HEK293 (cell line): ENCODE results near the gene PNPLA3.

Experiments
- CTCF ChIA-PET: fragments of 350-600 bp; formaldehyde crosslinking; extraction: SDS; loops from one replicate; lab custom pipeline; 2021; ENCODE audit warnings: antibody characterized with exemption; lab: Yijun Ruan, JAX
- POLR2A ChIA-PET: fragments of 300-600 bp; formaldehyde crosslinking; extraction: SDS; loops from one replicate; lab custom pipeline; 2020; ENCODE audit warnings: antibody characterized with exemption, inconsistent platforms; lab: Yijun Ruan, JAX
- H3K27ac ChIP-seq: fragments of 200-500 bp; sonication (Bioruptor generic); 2 replicates; pipeline ENCODE4 v1.5.1; 2014; ENCODE audit warnings: low read depth, low read length, control low read depth, inconsistent platforms; ENCODE audit errors: extremely low read depth
- H3K36me3 ChIP-seq, 2 experiments: fragments of 200-500 bp in 1 of 2; sonication (Bioruptor generic) in 1 of 2; 1 replicate in 1 of 2; 2 replicates in 1 of 2; pipeline ENCODE4 v1.5.1; 2014 to 2017; ENCODE audit warnings: inconsistent platforms in 2 of 2, low read length in 2 of 2; ENCODE audit not compliant: control insufficient read depth in 2 of 2, insufficient read depth in 1 of 2
- H3K4me1 ChIP-seq: fragments of 200-500 bp; sonication (Bioruptor generic); 2 replicates; pipeline ENCODE4 v1.5.1; 2014; ENCODE audit warnings: mild to moderate bottlenecking, low read length, inconsistent platforms; ENCODE audit not compliant: control insufficient read depth, insufficient read depth
- H3K4me3 ChIP-seq: 2 replicates; pipeline ENCODE4 v1.5.1; 2011; ENCODE audit warnings: low read depth, mild to moderate bottlenecking, control low read depth, low read length, moderate library complexity
- H3K9me3 ChIP-seq: fragments of 200-500 bp; sonication (Bioruptor generic); 2 replicates; pipeline ENCODE4 v1.5.1; 2014; ENCODE audit warnings: low read depth, low read length, inconsistent platforms; ENCODE audit not compliant: control insufficient read depth, insufficient read depth
- GLIS2 ChIP-seq: fragments of 450-650 bp; formaldehyde crosslinking; IDR thresholded peaks from 2 replicates; pipeline ENCODE4 v1.5.1; 2016; ENCODE audit warnings: missing biosample characterization, missing genetic modification characterization
- HOXC10 ChIP-seq: sonication (generic); formaldehyde crosslinking; IDR thresholded peaks from 2 replicates; pipeline ENCODE4 v1.8.1; 2023; ENCODE audit warnings: mild to moderate bottlenecking, missing genetic modification reagents
- SALL2 ChIP-seq: fragments of 450-650 bp; formaldehyde crosslinking; IDR thresholded peaks from 2 replicates; pipeline ENCODE4 v1.5.0; 2017; ENCODE audit warnings: missing biosample characterization, mild to moderate bottlenecking, missing genetic modification characterization, borderline replicate concordance
- YY1 ChIP-seq: fragments of 450-650 bp; formaldehyde crosslinking; IDR thresholded peaks from 2 replicates; pipeline ENCODE4 v1.5.1; 2018; ENCODE audit warnings: missing biosample characterization, missing genetic modification characterization
- ZBTB8A ChIP-seq: fragments of 450-650 bp; formaldehyde crosslinking; IDR thresholded peaks from 2 replicates; pipeline ENCODE4 v1.5.1; 2016; ENCODE audit warnings: missing biosample characterization, missing genetic modification characterization
- ZFP41 ChIP-seq: fragments of 450-650 bp; formaldehyde crosslinking; IDR thresholded peaks from 2 replicates; pipeline ENCODE4 v1.5.1; 2016; ENCODE audit warnings: missing biosample characterization, missing genetic modification characterization, borderline replicate concordance
- ZNF112 ChIP-seq: fragments of 450-650 bp; formaldehyde crosslinking; IDR thresholded peaks from 2 replicates; pipeline ENCODE4 v1.5.0; 2017; ENCODE audit warnings: missing biosample characterization, missing genetic modification characterization
- ZNF16 ChIP-seq: fragments of 450-650 bp; formaldehyde crosslinking; IDR thresholded peaks from 2 replicates; pipeline ENCODE4 v1.5.1; 2016; ENCODE audit warnings: low read depth, missing biosample characterization, missing genetic modification characterization
- ZNF169 ChIP-seq: fragments of 450-650 bp; formaldehyde crosslinking; IDR thresholded peaks from 2 replicates; pipeline ENCODE4 v1.5.1; 2016; ENCODE audit warnings: missing biosample characterization, missing genetic modification characterization
- ZNF221 ChIP-seq: fragments of 450-650 bp; formaldehyde crosslinking; IDR thresholded peaks from 2 replicates; pipeline ENCODE4 v1.5.1; 2017; ENCODE audit warnings: missing biosample characterization, missing genetic modification characterization, borderline replicate concordance
- ZNF350 ChIP-seq: fragments of 450-650 bp; formaldehyde crosslinking; IDR thresholded peaks from 2 replicates; pipeline ENCODE4 v1.5.0; 2017; ENCODE audit warnings: missing biosample characterization, mild to moderate bottlenecking, missing genetic modification characterization
- ZNF48 ChIP-seq: fragments of 450-650 bp; formaldehyde crosslinking; IDR thresholded peaks from 2 replicates; pipeline ENCODE4 v1.5.1; 2016; ENCODE audit warnings: missing biosample characterization, missing genetic modification characterization
- ZNF501 ChIP-seq: fragments of 450-650 bp; formaldehyde crosslinking; IDR thresholded peaks from 2 replicates; pipeline ENCODE4 v1.5.1; 2016; ENCODE audit warnings: missing biosample characterization, missing genetic modification characterization
- ZNF610 ChIP-seq: fragments of 450-650 bp; formaldehyde crosslinking; IDR thresholded peaks from 2 replicates; pipeline ENCODE4 v1.5.1; 2016; ENCODE audit warnings: missing biosample characterization, missing genetic modification characterization, borderline replicate concordance
- ZNF654 ChIP-seq: fragments of 450-650 bp; formaldehyde crosslinking; IDR thresholded peaks from 2 replicates; pipeline ENCODE4 v1.5.1; 2016; ENCODE audit warnings: low read depth, missing biosample characterization, missing genetic modification characterization
- ZNF658 ChIP-seq: fragments of 450-650 bp; formaldehyde crosslinking; IDR thresholded peaks from 2 replicates; pipeline ENCODE4; 2016; ENCODE audit warnings: missing biosample characterization, missing genetic modification characterization
- ZNF701 ChIP-seq: fragments of 450-650 bp; formaldehyde crosslinking; IDR thresholded peaks from 2 replicates; pipeline ENCODE4 v1.5.1; 2016; ENCODE audit warnings: missing biosample characterization, missing genetic modification characterization
- ZNF747 ChIP-seq: fragments of 450-650 bp; formaldehyde crosslinking; IDR thresholded peaks from 2 replicates; pipeline ENCODE4 v1.5.1; 2016; ENCODE audit warnings: missing biosample characterization, missing genetic modification characterization
- ZNF768 ChIP-seq: fragments of 450-650 bp; formaldehyde crosslinking; IDR thresholded peaks from 2 replicates; pipeline ENCODE4 v1.5.1; 2018; ENCODE audit warnings: missing biosample characterization, mild to moderate bottlenecking, missing genetic modification characterization
- ZNF785 ChIP-seq: fragments of 450-650 bp; formaldehyde crosslinking; IDR thresholded peaks from 2 replicates; pipeline ENCODE4 v1.5.1; 2016; ENCODE audit warnings: missing biosample characterization, missing genetic modification characterization
- ZSCAN23 ChIP-seq: fragments of 450-650 bp; formaldehyde crosslinking; IDR thresholded peaks from 2 replicates; pipeline ENCODE4 v1.5.1; 2016; ENCODE audit warnings: missing biosample characterization, missing genetic modification characterization
- TF ChIP-seq, protein P1 (sequence below): fragments of 450-650 bp; formaldehyde crosslinking; IDR thresholded peaks from 2 replicates; pipeline ENCODE4 v1.5.1; 2017; ENCODE audit warnings: missing biosample characterization, missing genetic modification characterization
- TF ChIP-seq, protein P2 (sequence below): fragments of 450-650 bp; formaldehyde crosslinking; IDR thresholded peaks from 2 replicates; pipeline ENCODE4 v1.5.1; 2016; ENCODE audit warnings: missing biosample characterization, missing genetic modification characterization
- TF ChIP-seq, protein P3 (sequence below): fragments of 450-650 bp; formaldehyde crosslinking; IDR thresholded peaks from 2 replicates; pipeline ENCODE4 v1.5.1; 2016; ENCODE audit warnings: missing biosample characterization, missing genetic modification characterization
- TF ChIP-seq, protein P4 (sequence below): fragments of 450-650 bp; formaldehyde crosslinking; IDR thresholded peaks from 2 replicates; pipeline ENCODE4 v1.5.1; 2017; ENCODE audit warnings: missing biosample characterization, missing genetic modification characterization
- TF ChIP-seq, protein P5 (sequence below): fragments of 450-650 bp; formaldehyde crosslinking; IDR thresholded peaks from 2 replicates; pipeline ENCODE4 v1.5.1; 2016; ENCODE audit warnings: missing biosample characterization, missing genetic modification characterization

The PNPLA3 gene

GRCh38 chr22:43883719-43884415 lies 39.7 kb upstream of the PNPLA3 start:
- POLR2A ChIA-PET = interaction anchor here (0.6 to 1.1 kb wide), 3 partner anchors 62 to 94 kb away, joined by 3 to 5 read pairs (median 4); partner anchors contain the start of gene EFCAB6
- no peaks in the 10 kb centered on the region for H3K4me1 ChIP-seq
- no peak overlapping the region for H3K27ac ChIP-seq
- CTCF ChIA-PET = interaction anchor here (0.5 to 4.6 kb wide), 48 partner anchors 7 to 881 kb away, joined by 3 to 109 read pairs (median 5); partner anchors contain the start of genes PNPLA3, PNPLA5 and SULT4A1
- no peaks in the 10 kb centered on the region for H3K9me3 ChIP-seq
- no peaks in the 10 kb centered on the region for H3K36me3 ChIP-seq
- TF ChIP-seq ZNF785 (tag by site-specific recombination) = no peak
- no peak for TF ChIP-seq ZNF701 (tag by site-specific recombination)
- TF ChIP-seq ZNF768 (tag by site-specific recombination) = peak; percentile 57; the same call in 1 of the 2 replicates
- H3K4me3 ChIP-seq = no peak overlapping the region

GRCh38 chr22:43884600-43885318 lies 38.8 kb upstream of the PNPLA3 start:
- Histone ChIP-seq H3K36me3 (no peaks in the 10 kb centered on the region), H3K4me3 (no peak overlapping the region), H3K27ac (no peak overlapping the region), H3K9me3 (no peaks in the 10 kb centered on the region), H3K4me1 (no peaks in the 10 kb centered on the region)
- POLR2A ChIA-PET = interaction anchor here (0.6 to 0.8 kb wide), 3 partner anchors 16 to 93 kb away, joined by 3 to 5 read pairs (median 5); no protein-coding TSS in a partner anchor
- CTCF ChIA-PET = interaction anchor here (0.6 to 4.6 kb wide), 48 partner anchors 9 to 947 kb away, joined by 3 to 109 read pairs (median 4); partner anchors contain the start of gene PNPLA3
- TF ChIP-seq ZNF610 (tag by site-specific recombination) (no peak), HOXC10 (CRISPR knock-in tag) (no peak), ZSCAN23 (no peak), ZNF112 (no peak), SALL2 (tag by site-specific recombination) (no peak), ZNF350 (tag by site-specific recombination) (no peak), ZNF654 (tag by site-specific recombination) (peak; percentile 55), ZNF16 (tag by site-specific recombination) (no peak), ZBTB8A (tag by site-specific recombination) (no peak), ZFP41 (tag by site-specific recombination) (no peak), YY1 (no peak), GLIS2 (tag by site-specific recombination) (peak; percentile 10; the same call in 1 of the 2 replicates), ZNF169 (tag by site-specific recombination) (no peak), ZNF658 (tag by site-specific recombination) (no peak), ZNF747 (tag by site-specific recombination) (no peak), ZNF221 (tag by site-specific recombination) (no peak), ZNF701 (tag by site-specific recombination) (no peak), ZNF501 (no peak), ZNF48 (no peak)
- TF ChIP-seq, protein P1, sequence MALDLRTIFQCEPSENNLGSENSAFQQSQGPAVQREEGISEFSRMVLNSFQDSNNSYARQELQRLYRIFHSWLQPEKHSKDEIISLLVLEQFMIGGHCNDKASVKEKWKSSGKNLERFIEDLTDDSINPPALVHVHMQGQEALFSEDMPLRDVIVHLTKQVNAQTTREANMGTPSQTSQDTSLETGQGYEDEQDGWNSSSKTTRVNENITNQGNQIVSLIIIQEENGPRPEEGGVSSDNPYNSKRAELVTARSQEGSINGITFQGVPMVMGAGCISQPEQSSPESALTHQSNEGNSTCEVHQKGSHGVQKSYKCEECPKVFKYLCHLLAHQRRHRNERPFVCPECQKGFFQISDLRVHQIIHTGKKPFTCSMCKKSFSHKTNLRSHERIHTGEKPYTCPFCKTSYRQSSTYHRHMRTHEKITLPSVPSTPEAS (tag by site-specific recombination) = no peak
- TF ChIP-seq, protein P2, sequence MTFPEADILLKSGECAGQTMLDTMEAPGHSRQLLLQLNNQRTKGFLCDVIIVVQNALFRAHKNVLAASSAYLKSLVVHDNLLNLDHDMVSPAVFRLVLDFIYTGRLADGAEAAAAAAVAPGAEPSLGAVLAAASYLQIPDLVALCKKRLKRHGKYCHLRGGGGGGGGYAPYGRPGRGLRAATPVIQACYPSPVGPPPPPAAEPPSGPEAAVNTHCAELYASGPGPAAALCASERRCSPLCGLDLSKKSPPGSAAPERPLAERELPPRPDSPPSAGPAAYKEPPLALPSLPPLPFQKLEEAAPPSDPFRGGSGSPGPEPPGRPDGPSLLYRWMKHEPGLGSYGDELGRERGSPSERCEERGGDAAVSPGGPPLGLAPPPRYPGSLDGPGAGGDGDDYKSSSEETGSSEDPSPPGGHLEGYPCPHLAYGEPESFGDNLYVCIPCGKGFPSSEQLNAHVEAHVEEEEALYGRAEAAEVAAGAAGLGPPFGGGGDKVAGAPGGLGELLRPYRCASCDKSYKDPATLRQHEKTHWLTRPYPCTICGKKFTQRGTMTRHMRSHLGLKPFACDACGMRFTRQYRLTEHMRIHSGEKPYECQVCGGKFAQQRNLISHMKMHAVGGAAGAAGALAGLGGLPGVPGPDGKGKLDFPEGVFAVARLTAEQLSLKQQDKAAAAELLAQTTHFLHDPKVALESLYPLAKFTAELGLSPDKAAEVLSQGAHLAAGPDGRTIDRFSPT (tag by site-specific recombination) = no peak
- TF ChIP-seq, protein P3, sequence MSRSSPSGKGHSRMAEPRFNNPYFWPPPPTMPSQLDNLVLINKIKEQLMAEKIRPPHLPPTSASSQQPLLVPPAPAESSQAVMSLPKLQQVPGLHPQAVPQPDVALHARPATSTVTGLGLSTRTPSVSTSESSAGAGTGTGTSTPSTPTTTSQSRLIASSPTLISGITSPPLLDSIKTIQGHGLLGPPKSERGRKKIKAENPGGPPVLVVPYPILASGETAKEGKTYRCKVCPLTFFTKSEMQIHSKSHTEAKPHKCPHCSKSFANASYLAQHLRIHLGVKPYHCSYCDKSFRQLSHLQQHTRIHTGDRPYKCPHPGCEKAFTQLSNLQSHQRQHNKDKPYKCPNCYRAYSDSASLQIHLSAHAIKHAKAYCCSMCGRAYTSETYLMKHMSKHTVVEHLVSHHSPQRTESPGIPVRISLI = no peak
- TF ChIP-seq, protein P4, sequence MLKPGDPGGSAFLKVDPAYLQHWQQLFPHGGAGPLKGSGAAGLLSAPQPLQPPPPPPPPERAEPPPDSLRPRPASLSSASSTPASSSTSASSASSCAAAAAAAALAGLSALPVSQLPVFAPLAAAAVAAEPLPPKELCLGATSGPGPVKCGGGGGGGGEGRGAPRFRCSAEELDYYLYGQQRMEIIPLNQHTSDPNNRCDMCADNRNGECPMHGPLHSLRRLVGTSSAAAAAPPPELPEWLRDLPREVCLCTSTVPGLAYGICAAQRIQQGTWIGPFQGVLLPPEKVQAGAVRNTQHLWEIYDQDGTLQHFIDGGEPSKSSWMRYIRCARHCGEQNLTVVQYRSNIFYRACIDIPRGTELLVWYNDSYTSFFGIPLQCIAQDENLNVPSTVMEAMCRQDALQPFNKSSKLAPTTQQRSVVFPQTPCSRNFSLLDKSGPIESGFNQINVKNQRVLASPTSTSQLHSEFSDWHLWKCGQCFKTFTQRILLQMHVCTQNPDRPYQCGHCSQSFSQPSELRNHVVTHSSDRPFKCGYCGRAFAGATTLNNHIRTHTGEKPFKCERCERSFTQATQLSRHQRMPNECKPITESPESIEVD (tag by site-specific recombination) = no peak
- TF ChIP-seq, protein P5, sequence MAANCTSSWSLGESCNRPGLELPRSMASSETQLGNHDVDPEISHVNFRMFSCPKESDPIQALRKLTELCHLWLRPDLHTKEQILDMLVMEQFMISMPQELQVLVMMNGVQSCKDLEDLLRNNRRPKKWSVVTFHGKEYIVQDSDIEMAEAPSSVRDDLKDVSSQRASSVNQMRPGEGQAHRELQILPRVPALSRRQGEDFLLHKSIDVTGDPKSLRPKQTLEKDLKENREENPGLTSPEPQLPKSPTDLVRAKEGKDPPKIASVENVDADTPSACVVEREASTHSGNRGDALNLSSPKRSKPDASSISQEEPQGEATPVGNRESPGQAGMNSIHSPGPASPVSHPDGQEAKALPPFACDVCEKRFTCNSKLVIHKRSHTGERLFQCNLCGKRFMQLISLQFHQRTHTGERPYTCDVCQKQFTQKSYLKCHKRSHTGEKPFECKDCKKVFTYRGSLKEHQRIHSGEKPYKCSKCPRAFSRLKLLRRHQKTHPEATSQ = no peak
